Activated T-cell treated with anti-CD3 and anti-CD28 coated beads, Interleukin-2, amount 50 U/mL, for 72 hours (primary cell): Measurements from ENCODE around the gene CCDC81. TPM values are rescaled to one million over a fixed set of nuclear protein-coding genes. Genes with fewer than 3 reads are reported as not detected.
A peak's percentile ranks its signal among the peaks of the same experiment; 100 is the strongest.
"Not testable (repeated sequence)": the region's sequence is repeated elsewhere in the genome, so short reads cannot be mapped to it uniquely, and the experiment has no call there.

Experiments used
- ATAC-seq, 2 donors: fragments of 150-1000 bp; cut with Tn5 transposase; replicated peaks in 1 of 2; 2 replicates each; pipeline ENCODE4 v1.10.0; 2021; ENCODE audit warnings: moderate library complexity in 2 of 2, mild to moderate bottlenecking in 1 of 2
- DNase-seq, 2 donors: peaks; one replicate each; pipeline ENCODE4 v3.0.0; 2021 to 2022; ENCODE audit warnings: mixed read lengths in 1 of 2
- H3K27ac Mint-ChIP-seq: one replicate; pipeline ENCODE4 v1.8.0; 2022; ENCODE audit warnings: mild to moderate bottlenecking, moderate library complexity, mixed read lengths
- H3K27me3 Mint-ChIP-seq: one replicate; pipeline ENCODE4 v1.8.0; 2022; ENCODE audit warnings: low read depth, mixed read lengths
- H3K36me3 Mint-ChIP-seq, 2 donors: one replicate each; pipeline ENCODE4 v1.8.0; 2022; ENCODE audit warnings: mixed read lengths in 2 of 2, mild to moderate bottlenecking in 1 of 2; ENCODE audit not compliant: insufficient read depth in 2 of 2
- H3K4me1 Mint-ChIP-seq: one replicate; pipeline ENCODE4 v1.8.0; 2022; ENCODE audit warnings: low read depth, mixed read lengths
- H3K4me3 Mint-ChIP-seq, 2 donors: one replicate each; pipeline ENCODE4 v1.8.0; 2022; ENCODE audit warnings: mild to moderate bottlenecking in 2 of 2, mixed read lengths in 2 of 2, moderate library complexity in 2 of 2
- H3K9me3 Mint-ChIP-seq, 2 donors: one replicate each; pipeline ENCODE4 v1.8.0; 2022; ENCODE audit warnings: mixed read lengths in 2 of 2
- total RNA-seq, 2 donors: library from RNA; stranded (reverse); gene quantifications; one replicate each; pipeline ENCODE4 v1.2.3, GENCODE V29; 2022

Gene CCDC81
- total RNA-seq, 2 donors from 2014 or later, result 0.44 to 0.77 TPM

- DNase-seq (no peak), ATAC-seq (no peak)
- Mint-ChIP-seq H3K27ac (no peak overlapping the region), H3K36me3 (peaks cover 3% of the 10 kb centered on the region in 2 donors), H3K27me3 (no peaks in the 10 kb centered on the region), H3K9me3 (peaks cover 0 to 7% of the 10 kb centered on the region in 2 donors), H3K4me1 (no peaks in the 10 kb centered on the region), H3K4me3 (no peak overlapping the region)
Measured at GRCh38 chr11:86427441-86427840, 52.8 kb downstream of the CCDC81 start.

GRCh38 chr11:86431258-86431657 is 56.6 kb downstream of the CCDC81 start:
- Mint-ChIP-seq H3K9me3 (peaks cover 0 to 4% of the 10 kb centered on the region in 2 donors), H3K27ac (no peak overlapping the region), H3K4me1 (no peaks in the 10 kb centered on the region), H3K4me3 (peak overlapping the region; percentile 62 to 74), H3K27me3 (no peaks in the 10 kb centered on the region), H3K36me3 (peaks cover 0 to 1% of the 10 kb centered on the region in 2 donors)
- DNase-seq (peak in 1 of 2 donors; percentile 18), ATAC-seq (peak; percentile 64 to 77)

- H3K4me1 Mint-ChIP-seq, H3K36me3 Mint-ChIP-seq, H3K4me3 Mint-ChIP-seq, H3K27me3 Mint-ChIP-seq, ATAC-seq, H3K9me3 Mint-ChIP-seq, DNase-seq, H3K27ac Mint-ChIP-seq: not testable (repeated sequence)
Measured at GRCh38 chr11:86433361-86434095, 58.8 kb downstream of the CCDC81 start.

GRCh38 chr11:86435711-86436110 is 61.0 kb downstream of the CCDC81 start:
- H3K27me3 Mint-ChIP-seq, result no peaks in the 10 kb centered on the region
- ATAC-seq (no peak), DNase-seq (no peak)
- H3K36me3 Mint-ChIP-seq, result no peaks in the 10 kb centered on the region
- H3K4me1 Mint-ChIP-seq, result peaks cover 4% of the 10 kb centered on the region
- no peak overlapping the region for H3K27ac Mint-ChIP-seq
- no peak overlapping the region for H3K4me3 Mint-ChIP-seq
- no peaks in the 10 kb centered on the region for H3K9me3 Mint-ChIP-seq

- H3K4me1 Mint-ChIP-seq, result peaks cover 22% of the 10 kb centered on the region
- H3K4me3 Mint-ChIP-seq, result no peak overlapping the region
- no peaks in the 10 kb centered on the region for H3K9me3 Mint-ChIP-seq
- no peak overlapping the region for H3K27ac Mint-ChIP-seq
- DNase-seq, result no peak
- no peaks in the 10 kb centered on the region for H3K27me3 Mint-ChIP-seq
- no peaks in the 10 kb centered on the region for H3K36me3 Mint-ChIP-seq
- no peak for ATAC-seq
Measured at GRCh38 chr11:86438685-86439084, 64.0 kb downstream of the CCDC81 start.

- no peaks in the 10 kb centered on the region for H3K9me3 Mint-ChIP-seq
- H3K27me3 Mint-ChIP-seq, result no peaks in the 10 kb centered on the region
- H3K27ac Mint-ChIP-seq, result no peak overlapping the region
- ATAC-seq, result no peak
- peaks cover 39% of the 10 kb centered on the region for H3K4me1 Mint-ChIP-seq
- DNase-seq, result no peak
- no peak overlapping the region for H3K4me3 Mint-ChIP-seq
- no peaks in the 10 kb centered on the region for H3K36me3 Mint-ChIP-seq
Measured at GRCh38 chr11:86440305-86440716, 65.6 kb downstream of the CCDC81 start.

GRCh38 chr11:86440843-86441242 is 66.2 kb downstream of the CCDC81 start:
- no peaks in the 10 kb centered on the region for H3K9me3 Mint-ChIP-seq
- H3K27me3 Mint-ChIP-seq, result no peaks in the 10 kb centered on the region
- H3K4me3 Mint-ChIP-seq, result no peak overlapping the region
- H3K36me3 Mint-ChIP-seq, result no peaks in the 10 kb centered on the region
- peaks cover 40% of the 10 kb centered on the region for H3K4me1 Mint-ChIP-seq
- H3K27ac Mint-ChIP-seq, result no peak overlapping the region
- DNase-seq (no peak), ATAC-seq (no peak)

GRCh38 chr11:86442420-86442819 is 67.7 kb downstream of the CCDC81 start:
- H3K9me3 Mint-ChIP-seq, result no peaks in the 10 kb centered on the region
- no peak overlapping the region for H3K27ac Mint-ChIP-seq
- H3K4me3 Mint-ChIP-seq, result no peak overlapping the region
- no peak for ATAC-seq
- DNase-seq, result no peak
- H3K36me3 Mint-ChIP-seq, result no peaks in the 10 kb centered on the region
- H3K4me1 Mint-ChIP-seq, result peaks cover 46% of the 10 kb centered on the region
- no peaks in the 10 kb centered on the region for H3K27me3 Mint-ChIP-seq

- no peaks in the 10 kb centered on the region for H3K9me3 Mint-ChIP-seq
- peaks cover 46% of the 10 kb centered on the region for H3K4me1 Mint-ChIP-seq
- no peak overlapping the region for H3K27ac Mint-ChIP-seq
- ATAC-seq (no peak), DNase-seq (no peak)
- no peak overlapping the region for H3K4me3 Mint-ChIP-seq
- no peaks in the 10 kb centered on the region for H3K27me3 Mint-ChIP-seq
- H3K36me3 Mint-ChIP-seq, result no peaks in the 10 kb centered on the region
Measured at GRCh38 chr11:86442827-86443226, 68.1 kb downstream of the CCDC81 start.

GRCh38 chr11:86443415-86443814 is 68.7 kb downstream of the CCDC81 start:
- DNase-seq (no peak), ATAC-seq (no peak)
- Mint-ChIP-seq H3K4me1 (peaks cover 46% of the 10 kb centered on the region), H3K36me3 (no peaks in the 10 kb centered on the region), H3K4me3 (no peak overlapping the region), H3K27me3 (no peaks in the 10 kb centered on the region), H3K9me3 (no peaks in the 10 kb centered on the region), H3K27ac (no peak overlapping the region)

GRCh38 chr11:86444981-86445380 is 70.3 kb downstream of the CCDC81 start:
- H3K36me3 Mint-ChIP-seq, result no peaks in the 10 kb centered on the region
- H3K4me3 Mint-ChIP-seq, result no peak overlapping the region
- H3K27me3 Mint-ChIP-seq, result no peaks in the 10 kb centered on the region
- ATAC-seq (peak; percentile 16 to 17), DNase-seq (no peak)
- H3K27ac Mint-ChIP-seq, result no peak overlapping the region
- H3K9me3 Mint-ChIP-seq, result no peaks in the 10 kb centered on the region
- peaks cover 46% of the 10 kb centered on the region for H3K4me1 Mint-ChIP-seq

GRCh38 chr11:86446163-86446923 is 71.7 kb downstream of the CCDC81 start:
- H3K4me1 Mint-ChIP-seq, result peaks cover 41% of the 10 kb centered on the region
- no peak for ATAC-seq
- DNase-seq, result no peak
- H3K36me3 Mint-ChIP-seq, result no peaks in the 10 kb centered on the region
- H3K4me3 Mint-ChIP-seq, result no peak overlapping the region
- H3K27me3 Mint-ChIP-seq, result no peaks in the 10 kb centered on the region
- H3K27ac Mint-ChIP-seq, result no peak overlapping the region
- H3K9me3 Mint-ChIP-seq, result no peaks in the 10 kb centered on the region

GRCh38 chr11:86446924-86447285 is 72.2 kb downstream of the CCDC81 start:
- Mint-ChIP-seq H3K27ac (no peak overlapping the region), H3K4me3 (no peak overlapping the region), H3K4me1 (peaks cover 41% of the 10 kb centered on the region), H3K27me3 (no peaks in the 10 kb centered on the region), H3K36me3 (no peaks in the 10 kb centered on the region), H3K9me3 (no peaks in the 10 kb centered on the region)
- DNase-seq (no peak), ATAC-seq (no peak)
